DOHH2 (cell line): ENCODE data around the gene FRY.

Experiments
- H3F3A ChIP-seq: fragments of 200-600 bp; sonication (generic), shearing (Covaris generic); 2 replicates; pipeline ENCODE4 v1.6.0; 2016; ENCODE audit warnings: antibody characterized with exemption, mild to moderate bottlenecking; ENCODE audit not compliant: control insufficient read depth, insufficient read depth
- H3K27ac ChIP-seq: fragments of 200-600 bp; sonication (generic); 2 replicates; pipeline ENCODE4 v1.5.1; 2014; ENCODE audit warnings: low read depth, mild to moderate bottlenecking, low read length, moderate library complexity
- H3K27me3 ChIP-seq: fragments of 200-600 bp; sonication (generic); 2 replicates; pipeline ENCODE4 v1.6.1; 2014; ENCODE audit warnings: mild to moderate bottlenecking, low read length, mixed read lengths; ENCODE audit not compliant: control insufficient read depth
- H3K36me3 ChIP-seq: fragments of 200-600 bp; sonication (generic); 2 replicates; pipeline ENCODE4 v1.6.1; 2014; ENCODE audit warnings: mild to moderate bottlenecking, low read length, moderate library complexity, mixed read lengths; ENCODE audit not compliant: control insufficient read depth
- H3K4me1 ChIP-seq: fragments of 200-600 bp; sonication (generic); 2 replicates; pipeline ENCODE4 v1.6.1; 2014; ENCODE audit warnings: mild to moderate bottlenecking, low read length, mixed read lengths; ENCODE audit not compliant: control insufficient read depth
- H3K4me2 ChIP-seq: fragments of 200-600 bp; sonication (generic); 2 replicates; pipeline ENCODE4 v1.6.0; 2014; ENCODE audit warnings: mild to moderate bottlenecking, low read length, moderate library complexity
- H3K4me3 ChIP-seq: fragments of 200-600 bp; sonication (generic); 2 replicates; pipeline ENCODE4 v1.5.1; 2014; ENCODE audit warnings: mild to moderate bottlenecking, low read length, mixed read lengths
- H3K79me2 ChIP-seq: fragments of 200-600 bp; sonication (generic); 2 replicates; pipeline ENCODE4 v1.6.1; 2014; ENCODE audit warnings: mild to moderate bottlenecking, low read length, mixed read lengths; ENCODE audit not compliant: control insufficient read depth
- H3K9me2 ChIP-seq: fragments of 200-600 bp; sonication (generic); replicated peaks from 2 replicates; pipeline ENCODE4 v1.6.1; 2014; ENCODE audit warnings: mild to moderate bottlenecking, low read length, mixed read lengths; ENCODE audit not compliant: control insufficient read depth
- H3K9me3 ChIP-seq: fragments of 200-600 bp; sonication (generic); 2 replicates; pipeline ENCODE4 v1.6.1; 2014; ENCODE audit warnings: antibody characterized with exemption, low read length, mixed read lengths; ENCODE audit not compliant: control insufficient read depth, insufficient read depth
- H4K20me1 ChIP-seq: fragments of 200-600 bp; sonication (generic); 2 replicates; pipeline ENCODE4 v1.6.0; 2014; ENCODE audit warnings: low read depth, mild to moderate bottlenecking, antibody characterized with exemption, low read length, moderate library complexity; ENCODE audit not compliant: control insufficient read depth, insufficient read depth
- CTCF ChIP-seq: fragments of 200-600 bp; sonication (generic); IDR thresholded peaks from one replicate; pipeline ENCODE4 v1.5.1; 2014; ENCODE audit warnings: antibody characterized with exemption, mild to moderate bottlenecking, low read depth, low read length; ENCODE audit not compliant: poor library complexity, severe bottlenecking
- EZH2phosphoT487 ChIP-seq: fragments of 200-600 bp; sonication (generic); IDR thresholded peaks from 2 replicates; pipeline ENCODE4 v1.6.1; 2017; ENCODE audit warnings: borderline replicate concordance, mild to moderate bottlenecking, antibody characterized with exemption, low read length, moderate library complexity, mixed read lengths

FRY gene

GRCh38 chr13:32277839-32278238 is 246.3 kb downstream of the FRY start:
- Histone ChIP-seq H3K4me2 (no peak overlapping the region), H3K36me3 (peaks cover 75% of the 10 kb centered on the region), H3F3A (no peaks in the 10 kb centered on the region), H3K9me3 (no peaks in the 10 kb centered on the region), H3K79me2 (no peaks in the 10 kb centered on the region), H3K9me2 (no peaks in the 10 kb centered on the region), H4K20me1 (no peaks in the 10 kb centered on the region), H3K4me3 (no peak overlapping the region), H3K27ac (no peak overlapping the region), H3K4me1 (no peaks in the 10 kb centered on the region), H3K27me3 (no peaks in the 10 kb centered on the region)
- TF ChIP-seq CTCF (no peak), EZH2phosphoT487 (no peak)

GRCh38 chr13:32278426-32278825 is 246.9 kb downstream of the FRY start:
- Histone ChIP-seq H4K20me1 (no peaks in the 10 kb centered on the region), H3K9me3 (no peaks in the 10 kb centered on the region), H3K4me2 (no peak overlapping the region), H3K9me2 (no peaks in the 10 kb centered on the region), H3K27me3 (no peaks in the 10 kb centered on the region), H3K27ac (no peak overlapping the region), H3K79me2 (no peaks in the 10 kb centered on the region), H3K4me3 (no peak overlapping the region), H3K36me3 (peaks cover 75% of the 10 kb centered on the region), H3F3A (no peaks in the 10 kb centered on the region), H3K4me1 (no peaks in the 10 kb centered on the region)
- no peak for TF ChIP-seq CTCF

- Histone ChIP-seq H3K9me3 (no peaks in the 10 kb centered on the region), H3K79me2 (no peaks in the 10 kb centered on the region), H3F3A (no peaks in the 10 kb centered on the region), H3K4me3 (no peak overlapping the region), H3K27me3 (no peaks in the 10 kb centered on the region), H3K9me2 (no peaks in the 10 kb centered on the region), H3K36me3 (peaks cover 56% of the 10 kb centered on the region), H3K27ac (no peak overlapping the region), H3K4me2 (no peak overlapping the region), H3K4me1 (no peaks in the 10 kb centered on the region), H4K20me1 (no peaks in the 10 kb centered on the region)
- TF ChIP-seq EZH2phosphoT487 = no peak
- no peak for TF ChIP-seq CTCF
Measured at GRCh38 chr13:32281096-32281495, 249.5 kb downstream of the FRY start.

GRCh38 chr13:32282096-32282711 is 250.6 kb downstream of the FRY start:
- Histone ChIP-seq H3K79me2 (no peaks in the 10 kb centered on the region), H3K4me1 (no peaks in the 10 kb centered on the region), H4K20me1 (no peaks in the 10 kb centered on the region), H3K9me2 (no peaks in the 10 kb centered on the region), H3F3A (no peaks in the 10 kb centered on the region), H3K36me3 (peaks cover 45% of the 10 kb centered on the region), H3K27me3 (no peaks in the 10 kb centered on the region), H3K9me3 (no peaks in the 10 kb centered on the region), H3K4me3 (no peak overlapping the region), H3K27ac (no peak overlapping the region), H3K4me2 (no peak overlapping the region)
- TF ChIP-seq EZH2phosphoT487 = no peak
- TF ChIP-seq CTCF = no peak
